Spleen (tissue), 7 donors: ENCODE data around the gene PSMD1.

Experiments
- CTCF ChIP-seq, 11 experiments: fragments of 200-600 bp in 7 of 11; fragments of 450-650 bp in 4 of 11; sonication (generic) in 4 of 11; IDR thresholded peaks in 8 of 11; conservative IDR thresholded peaks in 3 of 11; 1 replicate in 7 of 11; 2 replicates in 4 of 11; pipeline versions ENCODE4 v1.4.0 to v1.8.0; 2016 to 2021; ENCODE audit warnings: antibody characterized with exemption in 11 of 11, inconsistent platforms in 4 of 11, mild to moderate bottlenecking in 1 of 11
- POLR2A ChIP-seq, 3 donors: fragments of 450-650 bp; IDR thresholded peaks; one replicate each; pipeline ENCODE4 v1.5.1; 2017; ENCODE audit warnings: antibody characterized with exemption in 3 of 3, mild to moderate bottlenecking in 1 of 3
- POLR2AphosphoS5 ChIP-seq, 3 donors: sonication (generic); formaldehyde crosslinking; IDR thresholded peaks; one replicate each; pipeline ENCODE4 v1.5.1; 2017; ENCODE audit warnings: antibody characterized with exemption in 3 of 3
- donor health status: DM: no; HTN: no; CAD: no; lungs with moderate emphysema.
- donor health status: DM: no; HTN: no; CAD: no.
- donor health status: DM: no; HTN: no; CAD: no.

GRCh38 chr2:231059756-231060155 is 3.1 kb downstream of the PSMD1 start:
- TF ChIP-seq POLR2A (IDR thresholded peaks at IDR 0.05): no peak
- no peak for TF ChIP-seq CTCF (IDR thresholded peaks at IDR 0.05 in 8 of 11, conservative IDR thresholded peaks at IDR 0.05 in 3 of 11)
- TF ChIP-seq POLR2AphosphoS5 (IDR thresholded peaks at IDR 0.05): no peak
